GM21737 (cell line): ENCODE measurements around the gene SUGCT.
"Not testable (repeated sequence)": the region's sequence is repeated elsewhere in the genome, so short reads cannot be mapped to it uniquely, and the experiment has no call there.

ENCODE experiments used
- ATAC-seq: cut with Tn5 transposase; IDR thresholded peaks from one replicate; pipeline ENCODE4 v1.9.1; 2021; ENCODE audit warnings: mild to moderate bottlenecking, moderate library complexity; ENCODE audit not compliant: unreplicated experiment

SUGCT gene

DNA sequence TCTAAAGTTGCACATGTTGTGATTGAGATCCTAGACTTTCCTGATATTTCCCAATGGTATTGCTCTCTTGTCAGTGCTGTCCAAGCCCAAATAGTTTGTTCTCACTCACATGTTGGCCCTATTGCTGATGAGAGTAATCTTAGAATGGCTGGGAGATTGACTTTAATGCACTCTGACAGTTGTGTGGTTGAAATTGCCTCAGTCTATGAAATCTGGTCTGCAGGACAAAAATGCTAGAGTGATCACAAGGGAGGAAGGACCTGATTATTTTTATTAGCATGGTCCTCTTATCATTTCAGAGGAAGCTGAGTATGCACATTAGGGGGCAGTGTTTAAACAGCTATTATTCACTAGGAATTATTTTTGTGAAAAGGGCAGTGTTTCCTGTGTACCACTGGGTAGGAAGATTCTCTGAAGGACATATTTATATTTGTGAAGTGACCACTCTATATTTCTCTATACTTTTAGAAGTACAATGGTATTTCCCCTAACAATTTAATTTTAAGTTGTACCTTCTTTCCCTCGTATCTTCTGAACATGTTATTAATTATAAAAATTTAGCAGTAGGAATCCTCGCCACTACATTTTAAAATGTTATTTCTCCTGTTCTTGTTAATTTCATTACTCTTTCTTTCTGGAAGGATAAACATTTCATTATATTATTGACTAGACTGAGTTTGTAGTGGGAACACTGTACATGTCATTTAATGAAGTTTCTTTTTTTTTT lies 64.4 kb downstream of the SUGCT start:
- ATAC-seq, result no peak

DNA sequence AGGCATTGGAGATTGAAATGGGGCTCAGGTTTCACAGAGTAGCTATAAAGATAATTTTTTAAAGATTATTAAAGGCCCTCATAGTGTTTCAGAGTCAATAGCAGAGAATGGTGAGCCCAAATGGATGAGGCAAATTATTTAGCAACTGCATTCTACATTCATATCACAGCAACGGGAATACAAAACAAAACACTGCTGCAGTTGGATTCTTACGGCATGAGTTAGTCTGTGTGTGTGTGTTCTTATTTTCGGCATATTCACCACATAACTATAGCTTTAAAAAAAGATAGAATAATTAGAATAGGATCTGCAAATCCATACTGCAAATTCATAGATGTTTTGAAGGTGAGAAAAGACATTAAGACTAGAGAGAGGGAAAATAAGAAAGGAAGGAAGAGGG lies 66.0 kb downstream of the SUGCT start:
- ATAC-seq, result no peak

DNA sequence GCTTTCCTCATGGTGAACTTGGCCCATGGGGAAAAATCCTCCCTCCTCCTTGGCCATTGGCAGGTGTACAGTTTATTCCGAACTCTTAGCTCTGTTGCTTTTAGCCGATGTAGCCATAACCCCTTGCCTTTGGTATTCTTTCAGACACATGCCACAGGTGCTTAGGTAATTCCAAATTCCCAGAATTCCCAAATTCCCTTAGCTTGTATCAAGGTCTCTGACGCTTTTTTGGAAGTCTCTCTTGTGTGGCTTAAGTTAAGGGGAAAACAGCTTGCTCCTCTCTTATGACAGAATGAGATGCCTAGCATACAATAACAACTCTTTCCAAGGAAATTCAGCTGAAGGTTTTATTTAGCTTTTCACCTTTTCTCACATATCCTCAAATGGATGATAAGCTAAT lies 68.0 kb downstream of the SUGCT start:
- no peak for ATAC-seq

DNA sequence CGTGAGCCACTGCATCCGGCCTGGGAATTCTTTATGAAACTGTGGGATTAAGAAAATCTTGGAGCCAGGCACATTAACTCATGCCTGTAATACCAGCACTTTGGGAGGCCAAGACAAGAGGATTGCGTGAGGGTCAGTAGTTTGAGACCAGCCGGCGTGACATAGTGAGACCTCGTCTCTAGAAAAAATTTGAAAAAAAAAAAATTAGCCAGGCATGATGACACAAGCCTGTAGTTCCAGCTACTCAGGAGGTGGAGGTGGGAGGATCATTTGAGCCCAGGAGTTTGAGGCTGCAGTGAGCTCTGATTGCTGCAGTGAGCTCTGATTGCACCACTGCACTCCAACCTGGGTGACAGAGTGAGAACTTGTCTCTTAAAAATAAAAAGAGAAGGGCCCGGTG lies 69.8 kb downstream of the SUGCT start:
- ATAC-seq, result no peak

- ATAC-seq, result no peak
Measured at GRCh38 chr7:40205992-40206391, 71.2 kb downstream of the SUGCT start.

GRCh38 chr7:40211276-40212003 lies 76.6 kb downstream of the SUGCT start:
- no peak for ATAC-seq

DNA sequence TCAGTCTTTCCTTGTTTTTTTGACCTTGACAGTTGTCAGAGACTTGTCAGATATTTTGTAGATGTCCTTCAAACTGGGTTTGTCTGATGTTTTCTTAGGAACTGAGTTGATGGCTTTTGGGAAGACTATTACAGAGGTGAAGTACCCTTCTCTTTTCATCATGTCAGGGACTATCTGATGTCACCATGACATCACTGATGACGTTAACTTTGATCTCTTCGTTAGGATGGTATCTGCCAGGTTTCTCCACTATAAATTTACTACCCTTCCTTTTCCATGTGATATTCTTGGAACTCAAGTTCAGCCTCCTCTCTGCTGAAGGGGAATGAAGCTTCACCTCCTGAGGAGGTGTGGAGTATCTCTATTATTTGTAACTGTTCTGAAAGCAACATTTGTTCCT lies 78.5 kb downstream of the SUGCT start:
- no peak for ATAC-seq

GRCh38 chr7:40213856-40214255 lies 79.1 kb downstream of the SUGCT start:
- no peak for ATAC-seq

DNA sequence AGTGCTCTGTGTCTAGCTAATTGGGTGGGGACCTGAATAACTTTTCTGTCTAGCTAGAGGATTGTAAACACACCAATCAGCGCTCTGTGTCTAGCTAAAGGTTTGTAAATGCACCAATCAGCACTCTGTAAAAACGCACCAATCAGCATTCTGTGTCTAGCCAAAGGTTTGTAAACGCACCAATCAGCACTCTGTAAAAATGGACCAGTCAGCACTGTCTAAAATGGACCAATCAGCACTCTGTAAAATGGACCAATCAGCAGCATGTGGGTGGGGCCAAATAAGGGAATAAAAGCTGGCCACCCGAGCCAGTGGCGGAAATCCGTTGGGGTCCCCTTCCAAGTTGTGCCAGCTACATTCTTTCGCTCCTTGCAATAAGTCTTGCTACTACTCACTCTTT lies 83.8 kb downstream of the SUGCT start:
- ATAC-seq, result not testable (repeated sequence)

DNA sequence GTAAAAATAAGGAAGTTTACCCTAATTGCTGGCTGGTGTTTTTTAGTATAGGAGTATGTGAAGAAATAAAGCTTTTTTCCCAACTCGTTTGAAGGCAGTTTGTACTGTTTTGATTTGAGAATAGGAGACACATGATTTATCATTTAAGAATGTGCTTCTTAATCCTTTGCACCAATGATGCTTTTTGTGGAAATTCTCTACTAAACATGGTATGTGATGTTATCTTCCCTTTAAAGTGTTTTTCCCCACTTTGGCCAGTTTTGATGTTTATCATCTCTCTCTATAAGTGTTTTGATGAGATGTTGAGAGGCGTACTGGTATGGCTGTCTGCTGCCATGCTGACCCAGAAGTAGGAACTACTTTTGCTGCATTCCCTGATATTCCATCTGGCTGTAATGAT lies 85.1 kb downstream of the SUGCT start:
- ATAC-seq, result no peak

GRCh38 chr7:40220421-40220911 lies 85.7 kb downstream of the SUGCT start:
- no peak for ATAC-seq

- no peak for ATAC-seq
Measured at GRCh38 chr7:40221836-40222235, 87.0 kb downstream of the SUGCT start.

GRCh38 chr7:40223451-40224127 lies 88.8 kb downstream of the SUGCT start:
- ATAC-seq, result no peak

DNA sequence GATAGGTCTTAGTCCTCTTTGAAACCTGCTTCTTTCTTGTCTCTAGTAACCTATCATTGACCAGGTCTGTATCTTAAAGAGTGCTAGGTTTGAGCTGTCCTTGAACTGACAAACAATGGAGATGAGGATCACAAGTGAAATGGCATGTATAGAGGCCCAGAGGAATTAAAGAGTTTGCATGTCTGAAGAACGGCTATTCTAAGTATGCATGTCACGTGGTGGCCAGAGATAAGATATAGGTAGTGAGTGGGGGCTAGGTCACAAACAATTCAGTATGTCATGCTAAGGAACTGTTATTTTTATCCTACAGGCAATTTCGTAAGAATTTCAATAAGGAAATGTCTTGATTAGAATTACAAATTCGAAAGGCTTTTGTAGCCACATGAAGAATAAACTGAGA lies 95.3 kb downstream of the SUGCT start:
- no peak for ATAC-seq

GRCh38 chr7:40231796-40232195 lies 97.0 kb downstream of the SUGCT start:
- no peak for ATAC-seq

- no peak for ATAC-seq
Measured at GRCh38 chr7:40232242-40232893, 97.6 kb downstream of the SUGCT start.

DNA sequence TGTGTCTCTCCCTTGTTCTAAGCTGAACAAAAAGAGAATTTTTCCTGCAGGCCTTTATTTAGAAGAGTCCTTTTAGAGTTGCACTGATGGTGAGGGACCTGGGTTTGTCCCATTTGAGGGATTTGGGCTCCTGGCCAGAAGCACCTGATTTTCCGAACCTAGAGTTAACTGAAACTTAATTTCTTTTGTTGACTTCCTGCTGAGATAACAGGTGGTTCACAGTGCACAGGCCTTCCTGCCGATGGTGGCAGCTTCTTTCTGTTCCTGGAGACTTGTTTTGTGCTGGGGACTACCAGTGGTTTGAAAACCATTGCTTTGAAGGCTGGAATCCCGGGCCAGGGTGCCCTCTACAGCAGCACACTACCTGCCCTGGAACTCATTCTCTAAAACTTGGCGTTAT lies 99.2 kb downstream of the SUGCT start:
- ATAC-seq, result no peak

GRCh38 chr7:40234666-40235065 lies 99.9 kb downstream of the SUGCT start:
- no peak for ATAC-seq

- no peak for ATAC-seq
Measured at GRCh38 chr7:40237731-40238130, 102.9 kb downstream of the SUGCT start.

- no peak for ATAC-seq
Measured at GRCh38 chr7:40239755-40240303, 105.0 kb downstream of the SUGCT start.

DNA sequence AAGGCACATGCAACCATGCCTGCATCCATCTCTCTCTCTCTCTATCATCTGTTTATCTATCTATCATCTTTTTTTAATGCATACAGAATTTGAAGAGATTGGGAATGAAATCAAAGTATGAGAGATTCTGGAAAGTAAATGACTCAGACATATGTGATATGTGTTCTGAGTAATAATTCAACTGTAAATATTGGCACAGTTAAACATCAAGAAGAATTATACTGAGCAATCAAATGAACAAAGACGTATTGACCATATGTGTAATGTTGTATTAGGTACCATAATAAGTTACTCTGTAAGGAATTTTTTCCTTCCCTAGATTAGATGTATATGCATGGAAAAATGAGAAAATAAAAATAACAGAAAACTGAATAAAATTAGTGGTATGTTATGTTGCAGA lies 108.3 kb downstream of the SUGCT start:
- ATAC-seq, result no peak
